ENCODE measurements around the gene LDB2.

Gene LDB2

DNA sequence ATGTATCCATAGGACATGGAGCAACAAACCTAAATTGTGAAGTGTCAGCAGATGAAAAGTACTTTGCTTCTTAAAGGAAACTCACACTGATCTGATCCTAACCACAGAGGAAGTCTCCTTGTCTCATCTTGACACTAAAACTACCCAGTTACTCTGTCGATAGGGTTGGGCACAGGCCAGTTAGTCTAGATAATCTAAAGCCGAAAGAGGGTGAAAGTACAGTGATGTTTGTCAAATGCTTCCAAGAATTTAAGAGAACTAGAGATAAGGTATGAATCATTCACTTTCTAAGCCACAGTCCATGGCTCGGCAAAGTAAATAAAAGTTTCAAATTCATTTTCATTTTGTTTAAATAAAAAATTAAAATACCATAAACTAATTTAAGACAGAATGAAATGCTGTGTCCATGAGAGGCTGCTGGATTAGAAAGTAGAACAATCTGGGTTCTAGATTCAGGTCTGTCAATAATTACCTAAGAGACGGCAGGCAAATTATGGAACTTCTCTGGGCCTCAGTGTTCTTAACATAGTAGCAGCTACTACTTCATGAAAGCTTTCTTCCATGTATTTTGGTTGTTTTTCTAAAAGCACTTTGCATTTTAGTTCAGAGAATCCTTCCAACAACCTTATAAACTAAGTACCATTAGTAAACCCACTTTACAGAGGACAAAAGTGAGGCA is 176.7 kb downstream of the LDB2 start:
- no peak for DNase-seq (ENCODE audit: low read depth, low spot score)

- DNase-seq (ENCODE audit: low read depth, low spot score) = no peak
Measured at GRCh38 chr4:16720761-16721160, 177.7 kb downstream of the LDB2 start.

DNA sequence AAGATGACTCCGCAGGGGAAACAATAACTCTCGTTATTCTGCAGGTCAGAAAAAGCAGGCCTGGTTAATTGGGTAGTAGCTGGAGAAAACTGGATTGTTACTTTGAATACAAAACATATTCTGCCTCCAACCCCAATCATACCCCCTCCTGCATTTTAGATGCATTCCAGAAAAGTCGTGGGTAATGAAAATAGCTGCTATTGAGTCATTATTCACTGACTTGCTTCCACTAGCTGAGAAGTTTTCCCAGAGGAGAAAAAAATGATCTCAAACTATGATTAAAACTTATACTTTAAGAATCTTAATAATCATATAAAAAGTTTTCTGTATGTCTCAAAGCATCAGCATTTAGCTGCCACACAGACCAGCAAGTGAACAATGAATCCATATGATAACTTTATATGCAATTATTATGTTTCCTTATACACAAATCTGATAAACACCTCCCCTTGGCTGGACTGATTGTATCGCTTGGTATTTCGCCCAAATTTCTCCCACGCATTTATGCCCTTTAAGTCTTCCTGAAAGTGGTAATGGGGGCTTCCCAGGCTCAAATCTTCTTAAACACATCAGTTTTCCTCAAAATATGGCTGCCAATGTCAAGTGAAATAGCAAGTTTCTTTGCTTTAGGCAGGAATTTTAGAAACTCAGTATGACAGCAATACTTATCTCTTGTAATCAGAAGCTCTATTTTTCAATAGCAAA is 181.0 kb downstream of the LDB2 start:
- no peak for DNase-seq (ENCODE audit: low read depth, low spot score)

- DNase-seq (ENCODE audit: low read depth, low spot score) = no peak
Measured at GRCh38 chr4:16715482-16715881, 183.0 kb downstream of the LDB2 start.

DNA sequence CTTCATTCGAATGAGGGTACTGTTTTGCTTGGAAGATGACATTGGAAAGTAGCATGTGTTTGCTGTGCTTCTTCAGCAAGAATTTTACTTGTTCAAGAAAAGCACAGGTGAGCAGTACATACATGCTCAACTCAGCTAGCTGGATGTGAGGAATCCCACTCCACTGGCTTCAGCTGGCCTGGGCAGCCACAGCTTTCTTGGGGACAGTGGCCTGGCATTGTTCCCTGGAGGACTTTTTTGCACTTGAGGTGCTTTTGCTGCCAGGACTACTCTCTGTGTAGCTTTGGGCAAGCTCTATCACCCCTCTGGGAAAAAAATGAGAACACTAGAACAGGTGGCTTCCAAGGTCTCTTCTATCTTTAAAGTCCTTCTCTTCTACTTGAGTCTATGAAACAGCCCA is 184.3 kb downstream of the LDB2 start:
- DNase-seq (ENCODE audit: low read depth, low spot score) = no peak

DNA sequence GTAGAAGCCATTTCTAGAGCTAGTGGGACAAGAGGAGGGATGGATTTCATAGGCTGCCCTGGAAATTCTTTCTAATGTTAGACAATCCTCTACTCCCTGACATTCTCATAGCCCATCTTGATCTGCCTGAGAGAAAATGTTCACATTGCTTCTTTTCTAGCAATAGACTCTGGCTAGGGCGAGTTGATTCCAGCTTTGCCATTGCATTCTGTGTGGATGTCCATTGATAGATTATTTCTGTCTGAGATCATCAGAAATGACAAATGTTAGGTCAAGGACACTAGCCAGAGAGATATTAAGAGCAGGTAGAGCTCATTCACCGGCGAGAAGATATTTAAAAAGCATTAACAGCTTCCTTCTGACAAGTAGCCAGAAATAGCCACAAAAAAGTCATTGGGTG is 184.7 kb downstream of the LDB2 start:
- no peak for DNase-seq (ENCODE audit: low read depth, low spot score)

DNA sequence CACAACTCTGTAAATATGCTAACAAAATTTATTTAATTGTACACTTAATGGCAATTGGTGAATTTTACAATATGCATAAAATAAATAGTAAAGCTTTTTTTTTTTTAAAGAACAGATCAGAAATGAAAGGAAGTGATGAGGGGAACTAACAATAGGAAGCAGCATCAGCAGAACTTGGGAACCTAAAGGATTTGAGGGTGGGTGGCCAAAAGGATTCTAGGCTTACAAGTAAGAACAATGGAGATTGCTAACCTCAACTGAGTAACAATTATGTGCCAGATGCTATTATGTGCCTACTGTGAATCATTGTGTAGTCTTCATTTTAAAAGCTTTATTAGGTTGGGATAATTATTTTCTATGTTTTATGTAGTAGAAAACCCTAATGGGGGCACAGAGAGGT is 185.2 kb downstream of the LDB2 start:
- DNase-seq (ENCODE audit: low read depth, low spot score) = no peak

DNA sequence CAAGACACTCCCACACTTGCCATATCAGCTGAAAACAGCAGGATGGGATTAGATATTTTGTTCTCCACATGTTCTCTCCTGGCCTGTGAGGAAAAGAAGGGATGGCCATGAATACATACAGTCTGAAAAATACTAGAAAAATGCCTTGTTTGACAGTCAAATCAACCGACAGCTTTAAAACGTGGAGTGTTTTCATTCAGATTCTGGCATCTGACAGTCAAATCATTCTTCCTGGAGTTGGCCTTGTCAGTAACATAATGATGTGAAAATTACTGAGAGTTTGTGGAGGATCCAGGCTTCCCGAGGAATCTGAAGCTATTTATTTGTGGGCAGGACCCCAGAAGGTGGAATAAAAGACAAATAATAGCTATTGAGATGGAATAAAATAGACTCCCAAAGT is 188.2 kb downstream of the LDB2 start:
- no peak for DNase-seq (ENCODE audit: low read depth, low spot score)

- DNase-seq (ENCODE audit: low read depth, low spot score) = no peak
Measured at GRCh38 chr4:16707874-16708273, 190.6 kb downstream of the LDB2 start.

DNA sequence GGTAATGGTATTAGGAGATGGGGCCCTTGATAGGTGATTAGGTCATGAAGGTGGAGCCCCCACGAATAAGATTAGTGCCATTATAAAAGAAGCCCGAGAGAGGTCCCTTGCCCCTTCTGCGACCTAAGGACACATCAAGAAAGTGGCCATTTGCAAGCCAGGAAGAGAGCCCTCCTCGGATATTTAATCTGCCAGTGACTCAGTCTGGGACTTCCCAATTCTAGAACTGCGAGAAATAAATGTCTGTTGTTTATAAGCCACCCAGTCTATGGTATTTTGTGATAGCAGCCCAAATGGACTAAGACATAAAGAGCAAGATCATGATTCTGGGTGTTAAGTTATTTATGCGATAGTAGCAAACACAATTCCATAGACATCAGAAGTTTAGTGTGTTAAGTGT is 192.2 kb downstream of the LDB2 start:
- no peak for DNase-seq (ENCODE audit: low read depth, low spot score)

DNA sequence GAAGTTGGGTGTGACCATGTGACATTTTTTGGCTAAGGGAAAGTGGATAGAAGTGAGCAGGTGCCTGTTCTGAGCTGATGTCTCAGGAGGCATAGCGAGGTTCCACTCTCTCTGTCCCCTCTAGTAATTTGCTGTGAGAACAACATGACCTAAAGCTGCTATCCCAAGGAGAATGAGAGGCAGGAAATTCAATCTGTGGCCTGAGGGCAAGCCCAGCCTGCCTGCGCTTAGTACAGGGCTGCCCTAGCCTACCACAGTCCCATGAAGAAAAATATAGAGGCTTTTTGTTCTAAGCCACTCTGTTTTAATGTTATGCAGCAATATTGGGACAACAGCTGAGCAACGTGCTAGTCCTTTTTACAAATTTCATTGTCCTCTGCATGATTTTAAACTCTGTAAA is 193.1 kb downstream of the LDB2 start:
- DNase-seq (ENCODE audit: low read depth, low spot score) = no peak

DNA sequence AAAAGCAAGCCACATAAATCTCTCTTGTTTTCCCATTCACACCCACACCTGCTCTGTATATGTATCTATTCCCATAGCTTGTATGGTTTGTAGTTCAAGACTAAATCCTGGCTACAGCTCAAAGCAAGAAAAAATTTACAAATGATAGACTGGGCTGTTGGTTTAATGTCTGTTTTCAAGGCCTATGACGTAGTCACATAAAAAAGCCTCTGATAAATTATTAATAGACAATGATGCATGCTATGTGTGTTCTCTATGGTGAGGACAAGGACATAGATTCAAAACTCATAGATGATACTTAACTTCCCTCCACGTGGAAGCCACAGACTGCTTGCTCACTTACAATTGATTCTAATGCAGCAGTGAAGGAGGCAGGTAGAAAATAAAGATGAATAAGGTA is 194.0 kb downstream of the LDB2 start:
- DNase-seq (ENCODE audit: low read depth, low spot score) = no peak

DNA sequence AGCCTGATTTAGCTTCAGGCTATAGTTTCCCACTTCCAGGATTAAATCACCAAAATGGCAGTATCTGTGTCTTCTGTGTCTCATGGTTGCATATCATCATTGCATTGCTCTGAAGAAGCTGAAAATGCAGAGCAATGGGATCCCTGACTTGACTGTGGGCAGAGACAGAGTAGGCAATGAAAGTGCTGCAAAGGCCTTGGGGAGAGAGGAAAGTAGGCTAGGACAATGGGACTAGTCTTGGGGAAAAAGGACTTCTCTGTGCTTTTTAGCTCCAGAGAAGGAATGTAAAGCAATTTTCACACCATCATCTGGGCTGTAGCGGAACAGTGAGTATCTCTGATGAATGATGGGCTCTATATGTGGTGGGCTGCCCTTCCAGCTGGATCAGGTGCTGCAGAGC is 202.5 kb downstream of the LDB2 start:
- DNase-seq (ENCODE audit: low read depth, low spot score) = no peak

- no peak for DNase-seq (ENCODE audit: low read depth, low spot score)
Measured at GRCh38 chr4:16694884-16695276, 203.6 kb downstream of the LDB2 start.

DNA sequence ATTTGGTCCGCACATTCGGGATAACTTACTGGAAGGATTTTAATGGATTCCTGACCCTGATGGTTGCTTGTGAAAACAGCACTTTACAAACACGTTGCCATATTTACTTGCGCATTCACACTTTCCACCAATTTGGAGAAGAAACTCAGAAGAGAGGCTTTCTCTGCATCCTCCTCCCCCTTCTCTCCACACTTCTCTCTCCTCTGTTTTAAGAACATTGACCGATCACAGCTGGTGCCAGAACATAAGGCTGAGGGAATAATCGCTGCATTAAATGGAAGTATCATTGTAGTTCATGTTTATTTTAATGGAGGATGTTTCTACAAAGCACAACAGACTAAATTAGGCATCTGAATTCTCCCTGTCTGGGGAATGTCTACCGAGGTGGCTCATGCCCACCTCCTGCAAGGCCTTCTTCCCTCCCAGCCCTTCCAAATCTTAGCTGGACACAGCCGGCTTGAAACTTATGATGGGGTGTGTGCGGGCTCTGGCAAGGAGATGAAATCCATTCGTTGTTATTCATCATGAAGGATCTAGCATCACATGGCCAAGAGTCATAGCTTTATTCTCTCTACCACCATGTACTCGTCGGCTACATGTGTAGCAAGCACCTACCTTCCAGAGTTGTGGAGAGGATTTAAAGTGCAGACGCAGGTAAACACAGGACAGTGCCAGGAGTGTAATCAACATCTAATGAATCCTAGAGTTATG is 204.1 kb downstream of the LDB2 start:
- no peak for DNase-seq (ENCODE audit: low read depth, low spot score)

DNA sequence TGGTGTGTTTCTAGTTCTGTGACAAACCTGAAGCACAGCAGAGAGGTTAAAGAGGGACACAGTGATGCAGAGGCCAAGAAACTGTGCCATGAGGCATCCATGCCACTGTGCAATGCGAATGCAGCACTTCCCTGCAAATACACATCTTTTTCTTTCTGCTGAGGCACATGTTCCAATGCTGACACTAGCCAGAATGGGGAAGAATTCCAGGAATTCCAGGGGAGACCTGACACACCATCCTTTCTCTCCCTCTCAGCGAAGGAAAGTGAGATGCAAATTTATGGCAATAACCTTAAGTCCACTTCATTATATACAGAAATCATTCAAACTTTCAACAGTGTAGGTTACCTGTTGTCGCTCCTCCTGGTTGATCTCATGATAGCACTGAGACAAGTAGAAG is 204.8 kb downstream of the LDB2 start:
- DNase-seq (ENCODE audit: low read depth, low spot score) = no peak

GRCh38 chr4:16692961-16693506 is 205.4 kb downstream of the LDB2 start:
- no peak for DNase-seq (ENCODE audit: low read depth, low spot score)

DNA sequence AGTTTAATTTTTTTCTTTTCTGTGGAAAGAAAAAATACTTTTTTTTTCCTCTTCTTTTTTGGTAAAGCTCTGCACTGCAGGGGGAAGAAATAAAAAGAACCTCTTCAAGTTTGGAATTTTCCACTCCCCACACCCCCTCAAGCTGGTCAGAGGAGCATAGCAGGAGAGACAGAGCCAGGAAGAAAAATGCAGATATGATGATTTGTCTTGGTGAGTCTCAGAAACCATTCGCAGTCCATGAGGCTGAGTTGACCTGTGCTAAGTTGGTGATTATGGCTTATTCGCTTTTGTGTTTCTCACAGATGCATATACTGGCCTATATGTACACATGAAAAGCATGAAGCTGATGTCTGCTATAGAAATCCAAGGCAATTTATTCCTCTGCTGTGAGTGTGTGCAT is 205.9 kb downstream of the LDB2 start:
- DNase-seq (ENCODE audit: low read depth, low spot score) = no peak

DNA sequence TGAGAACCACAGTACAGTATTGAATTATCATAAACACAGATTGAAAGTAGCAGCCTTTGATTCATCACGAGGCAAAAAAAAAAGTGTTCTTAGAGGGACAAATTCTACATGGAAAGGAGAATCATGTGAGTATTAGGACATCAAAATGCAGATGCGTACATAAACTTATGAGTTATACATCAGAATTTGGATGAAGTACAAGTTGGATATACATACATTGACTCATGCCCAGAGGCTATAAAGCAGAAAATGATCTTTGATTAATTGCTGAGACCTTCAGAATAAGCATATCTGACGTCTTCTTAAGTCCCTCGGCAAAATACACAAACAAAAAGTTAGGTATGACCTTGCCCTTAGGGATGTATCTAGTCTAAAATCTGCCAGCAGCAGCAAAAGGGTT is 206.4 kb downstream of the LDB2 start:
- DNase-seq (ENCODE audit: low read depth, low spot score) = no peak

GRCh38 chr4:16691450-16691849 is 207.0 kb downstream of the LDB2 start:
- DNase-seq (ENCODE audit: low read depth, low spot score) = no peak

- DNase-seq (ENCODE audit: low read depth, low spot score) = no peak
Measured at GRCh38 chr4:16687845-16688244, 210.6 kb downstream of the LDB2 start.

- no peak for DNase-seq (ENCODE audit: low read depth, low spot score)
Measured at GRCh38 chr4:16687011-16687410, 211.4 kb downstream of the LDB2 start.

GRCh38 chr4:16686195-16686594 is 212.2 kb downstream of the LDB2 start:
- DNase-seq (ENCODE audit: low read depth, low spot score) = peak; percentile 26
